AG09309 (cell line): Measurements from ENCODE around the gene GATAD2A.

Experiments used
- DNase-seq: peaks from one replicate; pipeline ENCODE4 v3.0.0-alpha.2; 2010; ENCODE audit warnings: low read depth
- H3K4me3 ChIP-seq: 2 replicates; pipeline ENCODE4 v1.5.1; 2011; ENCODE audit warnings: mild to moderate bottlenecking, low read depth, low read length, moderate library complexity; ENCODE audit not compliant: control insufficient read depth
- TF ChIP-seq, protein P1 (sequence below): IDR thresholded peaks from 2 replicates; pipeline ENCODE4 v1.5.1; 2011; ENCODE audit warnings: mild to moderate bottlenecking, low read depth, low read length, inconsistent platforms; ENCODE audit not compliant: insufficient read depth, control insufficient read depth; ENCODE audit errors: missing control alignments

GATAD2A gene

GRCh38 chr19:19545707-19546106 lies 140.2 kb downstream of the GATAD2A start:
- no peak for DNase-seq
- H3K4me3 ChIP-seq: no peak overlapping the region
- TF ChIP-seq, protein P1, sequence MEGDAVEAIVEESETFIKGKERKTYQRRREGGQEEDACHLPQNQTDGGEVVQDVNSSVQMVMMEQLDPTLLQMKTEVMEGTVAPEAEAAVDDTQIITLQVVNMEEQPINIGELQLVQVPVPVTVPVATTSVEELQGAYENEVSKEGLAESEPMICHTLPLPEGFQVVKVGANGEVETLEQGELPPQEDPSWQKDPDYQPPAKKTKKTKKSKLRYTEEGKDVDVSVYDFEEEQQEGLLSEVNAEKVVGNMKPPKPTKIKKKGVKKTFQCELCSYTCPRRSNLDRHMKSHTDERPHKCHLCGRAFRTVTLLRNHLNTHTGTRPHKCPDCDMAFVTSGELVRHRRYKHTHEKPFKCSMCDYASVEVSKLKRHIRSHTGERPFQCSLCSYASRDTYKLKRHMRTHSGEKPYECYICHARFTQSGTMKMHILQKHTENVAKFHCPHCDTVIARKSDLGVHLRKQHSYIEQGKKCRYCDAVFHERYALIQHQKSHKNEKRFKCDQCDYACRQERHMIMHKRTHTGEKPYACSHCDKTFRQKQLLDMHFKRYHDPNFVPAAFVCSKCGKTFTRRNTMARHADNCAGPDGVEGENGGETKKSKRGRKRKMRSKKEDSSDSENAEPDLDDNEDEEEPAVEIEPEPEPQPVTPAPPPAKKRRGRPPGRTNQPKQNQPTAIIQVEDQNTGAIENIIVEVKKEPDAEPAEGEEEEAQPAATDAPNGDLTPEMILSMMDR: no peak

- TF ChIP-seq, protein P1: no peak
- no peak for DNase-seq
- H3K4me3 ChIP-seq: no peak overlapping the region
Measured at GRCh38 chr19:19546751-19547162, 141.3 kb downstream of the GATAD2A start.

- H3K4me3 ChIP-seq: no peak overlapping the region
- no peak for DNase-seq
- TF ChIP-seq, protein P1: no peak
Measured at GRCh38 chr19:19547674-19548336, 142.3 kb downstream of the GATAD2A start.

DNA sequence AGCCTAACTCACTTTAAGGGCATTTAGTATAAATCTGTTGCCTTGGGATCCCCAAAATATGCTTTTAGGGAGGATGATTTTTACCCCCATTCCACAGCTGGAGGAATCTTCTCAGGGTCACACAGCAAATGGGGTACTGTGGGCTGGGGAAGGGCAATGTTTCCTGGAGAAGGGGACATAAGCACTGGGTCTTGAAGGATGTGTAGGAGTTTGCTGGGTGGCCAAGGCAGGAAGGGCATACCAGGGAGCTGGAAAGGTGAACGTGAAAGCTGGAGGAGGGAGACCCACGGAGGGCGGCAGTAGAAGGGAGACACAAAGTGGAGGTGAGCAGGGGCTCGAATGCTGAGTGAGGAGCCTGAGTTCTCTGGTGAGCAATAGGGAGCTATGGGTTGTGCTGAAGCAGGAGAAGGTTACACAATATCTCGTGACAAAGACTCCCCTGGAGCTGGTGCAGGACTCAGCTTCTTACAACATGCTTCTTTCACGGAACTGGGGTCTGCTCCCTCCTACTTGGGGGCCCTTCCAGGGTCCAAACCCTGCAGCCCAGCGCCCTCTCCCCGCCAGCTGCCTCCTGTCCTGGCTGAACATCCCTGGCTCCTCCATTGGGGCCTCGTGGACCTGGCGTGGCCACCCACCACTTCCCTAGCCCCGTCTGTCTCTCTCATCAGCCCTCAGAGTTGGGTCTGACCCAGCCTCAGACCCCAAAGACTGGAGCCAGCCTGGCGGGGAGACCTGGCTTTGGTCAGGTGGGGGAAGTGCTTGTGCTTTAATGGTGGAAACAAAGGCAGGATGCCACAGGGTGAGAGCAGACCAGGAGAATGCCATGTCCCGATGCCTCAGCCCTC lies 143.7 kb downstream of the GATAD2A start:
- DNase-seq: peak; percentile 25
- TF ChIP-seq, protein P1: no peak

DNA sequence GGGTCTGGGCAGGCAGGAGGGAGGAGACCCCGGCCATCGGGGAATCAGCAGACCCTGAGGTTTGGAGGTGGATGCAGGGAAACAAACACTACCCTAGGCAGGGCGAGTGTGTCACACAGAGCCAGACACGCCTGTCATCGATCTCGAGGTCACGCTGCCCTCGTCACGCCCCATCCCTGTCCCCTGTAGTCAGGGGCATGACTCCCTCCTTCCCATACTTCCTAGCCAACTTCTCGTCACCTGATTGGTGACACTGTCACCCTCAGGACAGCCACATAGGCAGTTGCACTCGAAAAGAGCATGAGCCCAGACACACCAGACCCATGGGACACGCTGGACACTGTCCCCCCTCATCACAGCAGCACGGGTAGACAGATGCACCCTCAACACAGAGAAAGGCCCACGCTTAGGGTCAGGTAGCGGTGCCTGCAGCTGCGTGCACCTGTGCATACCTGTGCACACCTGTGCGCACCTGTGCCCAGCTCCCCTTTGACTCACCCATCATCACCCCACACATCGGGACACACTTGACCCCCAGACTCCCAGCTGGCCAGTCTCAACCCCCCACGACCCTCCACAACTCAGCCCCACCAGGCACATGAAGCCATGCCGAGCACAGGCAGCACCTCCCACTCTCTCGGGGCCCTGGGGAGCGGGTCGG lies 144.5 kb downstream of the GATAD2A start:
- no peak for DNase-seq
- TF ChIP-seq, protein P1: no peak
- H3K4me3 ChIP-seq: no peak overlapping the region

More for the DNA sequence above, 143.7 kb downstream of the GATAD2A start:
- H3K4me3 ChIP-seq: no peak overlapping the region

- no peak overlapping the region for H3K4me3 ChIP-seq
- peak; percentile 34 for DNase-seq
- TF ChIP-seq, protein P1: no peak
Measured at GRCh38 chr19:19550485-19550929, 145.0 kb downstream of the GATAD2A start.
